ENCODE results near the gene PROCA1. TPM values are rescaled to one million over a fixed set of nuclear protein-coding genes. Genes with fewer than 3 reads are reported as not detected.

Gene PROCA1
- total and polyA plus RNA-seq, 2 of the 8 experiments (the other 6 are each of a cell fraction or from before 2014, with no cell fraction given) = 21.2 to 26.3 TPM

GRCh38 chr17:28726627-28727491, 15.2 kb upstream of the PROCA1 start (continued):
- TF ChIP-seq CHD7 (IDR thresholded peaks at IDR 0.05; ENCODE audit: insufficient replicate concordance, low read length) = no peak
- TF ChIP-seq SIX5 (IDR thresholded peaks at IDR 0.05; ENCODE audit: low read depth, low read length) = no peak
- 0 out of 2 replicates have a peak, but pooled peaks have one; percentile 24 for TF ChIP-seq PHF8 (conservative IDR thresholded peaks at IDR 0.05; ENCODE audit: low read depth, low read length)
- peak; percentile 61; the same call in 1 of the 2 replicates for TF ChIP-seq CREB1 (IDR thresholded peaks at IDR 0.05)
- TF ChIP-seq TEAD4 (IDR thresholded peaks at IDR 0.05; ENCODE audit: low read depth, low read length) = no peak
- peak; percentile 65; the same call in 1 of the 2 replicates for TF ChIP-seq YY1 (IDR thresholded peaks at IDR 0.05; ENCODE audit: low read depth, low read length)
- peak; percentile 68 for TF ChIP-seq TAF1 (IDR thresholded peaks at IDR 0.05; ENCODE audit: low read depth, low read length)
- peak; percentile 46; the same call in 1 of the 2 replicates for TF ChIP-seq MAX (IDR thresholded peaks at IDR 0.05)
- no peak for TF ChIP-seq SP2 (IDR thresholded peaks at IDR 0.05; ENCODE audit: low read length)
- TF ChIP-seq ASH2L (IDR thresholded peaks at IDR 0.05; ENCODE audit: low read length) = no peak
- peak; percentile 39; the same call in 1 of the 2 replicates for TF ChIP-seq CHD2 (IDR thresholded peaks at IDR 0.05; ENCODE audit: low read length)
